Upper lobe of right lung (tissue), 1 donor: ENCODE measurements around the gene ODF2L. TPM values are rescaled to one million over a fixed set of nuclear protein-coding genes. Genes with fewer than 3 reads are reported as not detected.

Source experiments
- ATAC-seq: fragments of 200-7000 bp; cut with Tn5 transposase; one replicate; pipeline ENCODE4 v1.9.1; 2020; ENCODE audit warnings: mild to moderate bottlenecking, moderate library complexity
- DNase-seq: peaks from one replicate; pipeline ENCODE4 v3.0.0-alpha.2; 2020
- H3K27ac ChIP-seq: fragments of 200-600 bp; one replicate; pipeline ENCODE4 v1.8.0; 2022
- H3K27me3 ChIP-seq: fragments of 200-600 bp; one replicate; pipeline ENCODE4 v1.8.0; 2022; ENCODE audit warnings: mild to moderate bottlenecking
- H3K36me3 ChIP-seq: fragments of 200-600 bp; one replicate; pipeline ENCODE4 v1.8.0; 2022
- H3K4me1 ChIP-seq: fragments of 200-600 bp; one replicate; pipeline ENCODE4 v1.8.0; 2022
- H3K4me3 ChIP-seq: fragments of 200-600 bp; one replicate; pipeline ENCODE4 v1.8.0; 2022; ENCODE audit warnings: mild to moderate bottlenecking
- H3K9me3 ChIP-seq: fragments of 200-600 bp; one replicate; pipeline ENCODE4 v1.8.0; 2022
- CTCF ChIP-seq: fragments of 200-600 bp; IDR thresholded peaks from one replicate; pipeline ENCODE4 v1.8.0; 2022; ENCODE audit warnings: antibody characterized with exemption
- intact Hi-C: fragments of 100-400 bp; cut with DNase I; formaldehyde crosslinking; loops from one replicate; pipeline ENCODE4 v1.11.0; 2022
- total RNA-seq: library from RNA; stranded (reverse); fragmentation: NEBNext Ultra II Directional; extraction: Animal tissue kit (Norgen Biotek cat#: 25700); gene quantifications from one replicate; pipeline ENCODE4 v1.2.1, GENCODE V29; 2021
- donor health status: DM: no; HTN: yes; CAD: no; lungs with severe emphysema.

Gene ODF2L
- total RNA-seq, 1 donor from 2014 or later, result 47.0 TPM

GRCh38 chr1:86409416-86410021, 13.4 kb upstream of the ODF2L start:
- intact Hi-C loops, result no loop called here
- Histone ChIP-seq H3K27me3 (no peaks in the 10 kb centered on the region), H3K4me1 (no peaks in the 10 kb centered on the region), H3K4me3 (no peak overlapping the region), H3K27ac (peak overlapping the region; percentile 2), H3K36me3 (no peaks in the 10 kb centered on the region), H3K9me3 (no peaks in the 10 kb centered on the region)
- ATAC-seq (peak; percentile 88), DNase-seq (peak; percentile 81)
- TF ChIP-seq CTCF, result no peak

GRCh38 chr1:86396498-86396890, 371 bp upstream of the ODF2L start:
- Histone ChIP-seq H3K27ac (peak overlapping the region; percentile 82), H3K9me3 (no peaks in the 10 kb centered on the region)
- TF ChIP-seq CTCF, result no peak

GRCh38 chr1:86394416-86394815, 1.7 kb downstream of the ODF2L start:
- TF ChIP-seq CTCF, result no peak
- no peaks in the 10 kb centered on the region for H3K9me3 ChIP-seq
- peaks cover 17% of the 10 kb centered on the region for H3K4me1 ChIP-seq
- H3K4me3 ChIP-seq, result peak overlapping the region; percentile 78
- intact Hi-C loops, result no loop called here
- no peak for ATAC-seq
- DNase-seq, result no peak
- no peaks in the 10 kb centered on the region for H3K36me3 ChIP-seq
- no peaks in the 10 kb centered on the region for H3K27me3 ChIP-seq
- no peak overlapping the region for H3K27ac ChIP-seq

More at GRCh38 chr1:86396498-86396890, 371 bp upstream of the ODF2L start:
- no peak for ATAC-seq
- Histone ChIP-seq H3K27me3 (no peaks in the 10 kb centered on the region), H3K36me3 (no peaks in the 10 kb centered on the region), H3K4me1 (peaks cover 17% of the 10 kb centered on the region), H3K4me3 (peak overlapping the region; percentile 78)
- DNase-seq, result no peak
- intact Hi-C loops, result no loop called here

- no peak for TF ChIP-seq CTCF
- H3K4me1 ChIP-seq, result peaks cover 21% of the 10 kb centered on the region
- peak overlapping the region; percentile 40 for H3K27ac ChIP-seq
- H3K4me3 ChIP-seq, result no peak overlapping the region
- ATAC-seq (no peak), DNase-seq (no peak)
- intact Hi-C loops, result no loop called here
- H3K36me3 ChIP-seq, result no peaks in the 10 kb centered on the region
- H3K9me3 ChIP-seq, result no peaks in the 10 kb centered on the region
- H3K27me3 ChIP-seq, result no peaks in the 10 kb centered on the region
These were observed 6.8 kb downstream of the ODF2L start for GRCh38 chr1:86389307-86389706.

- intact Hi-C loops, result no loop called here
- DNase-seq, result no peak
- H3K4me1 ChIP-seq, result peaks cover 20% of the 10 kb centered on the region
- no peaks in the 10 kb centered on the region for H3K9me3 ChIP-seq
- no peaks in the 10 kb centered on the region for H3K36me3 ChIP-seq
- no peak overlapping the region for H3K4me3 ChIP-seq
- peak overlapping the region; percentile 40 for H3K27ac ChIP-seq
- H3K27me3 ChIP-seq, result no peaks in the 10 kb centered on the region
- TF ChIP-seq CTCF, result no peak
- ATAC-seq, result no peak
These were observed 7.3 kb downstream of the ODF2L start for GRCh38 chr1:86388777-86389176.
